NCI-H2196 treated with DMSO at 0.1 percent for 48 hours (cell line): ENCODE data around the gene CEP131.
"Not testable (repeated sequence)": the region's sequence is repeated elsewhere in the genome, so short reads cannot be mapped to it uniquely, and the experiment has no call there.

Source experiments
- DNase-seq: peaks from one replicate; lab custom pipeline; 2025; ENCODE audit not compliant: unreplicated experiment; lab: John Stamatoyannopoulos, UW

The CEP131 gene

DNA sequence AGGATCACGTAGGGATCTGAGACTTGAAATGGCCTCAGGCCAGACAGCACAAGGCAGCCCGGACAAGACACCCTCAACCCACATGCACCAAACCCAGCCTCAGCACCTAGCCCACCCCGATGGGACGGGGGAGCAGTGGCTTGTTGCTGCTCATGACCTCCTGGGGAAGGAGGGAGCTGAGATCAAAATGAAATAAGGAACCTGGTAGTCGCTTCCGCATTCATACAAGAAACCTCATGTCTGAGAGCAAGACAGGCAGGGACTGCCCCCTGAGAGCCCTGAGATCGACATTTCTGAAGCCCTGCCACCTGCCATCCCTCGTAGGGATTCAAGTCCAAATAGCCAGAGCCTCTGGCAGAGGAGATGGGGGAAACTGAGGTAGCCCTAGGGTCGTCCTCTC lies 5.7 kb upstream of the CEP131 start:
- no peak for DNase-seq

DNA sequence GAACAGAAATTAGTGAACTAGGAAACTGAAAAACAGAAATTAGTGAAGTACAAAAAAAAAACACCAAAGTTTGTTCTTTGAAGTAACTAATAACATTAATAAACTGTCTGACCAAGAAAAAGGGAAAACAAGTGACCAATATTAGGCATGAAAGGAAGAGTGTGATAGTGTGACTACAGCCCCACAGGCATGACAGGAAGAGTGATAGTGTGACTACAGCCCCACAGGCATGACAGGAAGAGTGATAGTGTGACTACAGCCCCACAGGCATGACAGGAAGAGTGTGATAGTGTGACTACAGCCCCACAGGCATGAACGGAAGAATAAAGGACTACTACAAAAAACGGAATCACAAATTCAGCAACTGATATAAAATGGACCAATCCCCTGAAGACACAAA lies 4.9 kb upstream of the CEP131 start:
- DNase-seq, result not testable (repeated sequence)

DNA sequence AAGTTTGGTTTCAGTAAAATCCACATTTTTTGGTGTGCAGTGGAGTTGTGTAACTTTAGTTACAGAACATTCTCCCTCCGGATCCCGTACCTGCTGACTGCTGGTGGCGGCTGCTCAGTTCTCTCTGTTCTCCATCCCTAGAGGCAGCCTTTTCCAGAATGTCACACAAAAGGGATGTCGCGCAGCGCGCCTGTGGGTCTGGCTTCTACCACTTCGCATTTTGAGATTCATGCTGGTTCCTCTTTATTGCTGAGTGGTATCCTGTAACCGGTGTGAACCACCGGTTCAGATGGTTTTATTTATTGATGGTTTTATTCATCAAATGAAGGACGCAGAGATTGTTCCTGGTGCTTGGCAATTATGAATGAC lies 981 bp upstream of the CEP131 start:
- no peak for DNase-seq

DNA sequence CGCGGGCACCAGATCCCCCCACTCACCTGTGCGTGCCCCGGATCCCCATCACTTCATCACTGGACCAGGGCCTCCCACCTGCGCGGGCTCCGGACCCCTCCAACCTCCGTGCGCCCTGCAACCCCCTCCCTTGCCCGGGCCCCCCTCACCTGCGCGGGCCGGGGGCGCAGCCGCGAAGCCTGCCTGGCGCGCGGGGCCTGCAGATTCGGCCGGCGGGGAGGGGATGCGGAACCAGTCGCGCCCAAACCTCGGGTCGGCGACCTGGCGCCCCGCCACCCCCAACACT lies 202 bp downstream of the CEP131 start:
- DNase-seq, result no peak

DNA sequence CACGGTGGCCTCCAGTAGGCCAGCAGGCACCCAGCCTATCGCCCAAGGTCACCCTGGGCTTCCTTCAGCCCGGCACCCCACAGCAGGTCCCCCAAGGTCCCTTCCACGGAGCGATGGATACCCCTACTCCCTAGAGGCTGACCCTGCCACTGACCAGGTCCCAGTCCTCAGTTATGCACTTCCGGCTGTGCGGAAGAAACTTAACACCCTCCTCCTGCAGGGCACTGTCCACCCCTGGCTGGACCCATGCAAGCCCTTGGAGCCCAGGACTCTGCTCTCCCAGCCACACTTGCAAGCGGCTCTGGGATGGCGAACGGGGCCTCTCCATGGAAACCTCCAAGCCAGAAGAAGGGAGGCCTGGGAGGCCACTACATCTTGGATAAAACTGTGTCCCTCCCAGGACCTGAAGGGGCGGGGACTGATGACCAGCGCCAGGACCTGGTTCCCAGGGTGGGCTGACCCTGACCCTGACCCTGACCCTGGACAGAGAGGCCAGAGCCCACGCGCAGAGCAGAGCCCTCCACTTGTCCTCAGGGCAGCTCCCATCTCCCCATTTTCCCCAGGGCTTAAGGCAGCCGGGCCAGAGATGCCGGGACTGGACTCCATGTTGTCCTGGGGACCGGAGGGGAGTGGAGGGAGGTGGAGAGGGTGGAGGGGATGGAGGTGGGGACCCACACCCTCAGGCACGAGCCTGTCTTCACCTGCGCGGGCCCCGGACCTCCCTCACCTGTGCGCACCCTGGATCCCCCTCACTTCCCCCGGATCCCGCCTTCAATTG lies 734 bp downstream of the CEP131 start:
- no peak for DNase-seq

DNA sequence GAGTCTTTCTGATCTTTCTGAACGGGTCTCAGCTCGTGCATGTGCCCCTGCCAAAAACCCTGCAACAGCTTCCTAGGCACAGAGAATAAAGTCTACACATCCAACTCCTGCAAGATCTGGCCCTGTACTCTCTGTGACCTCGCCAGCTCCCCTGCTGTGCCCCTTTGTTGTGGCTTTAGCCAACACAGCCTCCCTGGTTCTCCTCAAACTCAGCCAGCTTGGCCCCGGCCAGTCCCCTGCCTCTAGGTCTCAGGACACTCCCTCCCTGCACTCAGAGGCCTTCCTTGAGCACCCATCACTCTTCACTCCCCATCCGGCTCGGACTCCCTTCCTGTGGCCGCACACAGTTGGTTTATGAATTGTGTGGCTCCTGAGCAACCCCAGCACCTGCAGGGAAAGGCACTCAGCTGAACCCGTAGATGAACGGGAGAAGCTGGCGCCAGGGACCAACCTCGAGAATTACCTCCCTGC lies 1.4 kb downstream of the CEP131 start:
- DNase-seq, result no peak

DNA sequence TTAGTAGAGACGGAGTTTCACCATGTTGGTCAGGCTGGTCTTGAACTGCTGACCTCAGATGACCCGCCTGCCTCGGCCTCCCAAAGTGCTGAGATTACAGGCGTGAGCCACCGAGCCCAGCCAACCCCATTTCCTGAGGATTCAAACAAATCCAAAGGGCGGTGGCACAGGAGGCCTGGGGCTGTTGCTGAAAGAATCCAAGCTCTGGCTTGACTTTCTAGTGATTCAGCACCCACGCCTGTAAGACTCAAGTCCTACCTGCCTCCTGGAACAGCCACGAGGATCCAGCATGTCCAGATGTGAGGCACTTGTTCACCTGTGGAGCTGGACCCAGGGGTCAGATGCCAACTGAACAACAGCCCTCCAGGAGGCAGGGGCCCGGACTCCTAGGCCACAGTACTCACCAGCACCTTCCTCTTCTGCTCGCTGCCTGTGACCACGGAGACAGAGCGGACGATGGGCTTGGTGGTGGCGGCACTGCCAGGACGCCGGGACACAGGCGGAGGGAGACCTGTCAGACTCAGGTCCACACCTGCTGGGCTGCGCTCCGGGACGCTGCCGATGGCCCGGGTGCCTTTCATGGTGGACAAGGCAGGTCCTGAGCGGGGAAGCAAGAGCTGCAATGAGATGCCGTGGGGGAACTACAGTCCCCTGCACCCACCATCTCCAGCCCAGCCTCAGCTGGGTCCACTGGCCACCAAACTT lies 3.1 kb downstream of the CEP131 start:
- DNase-seq, result no peak

DNA sequence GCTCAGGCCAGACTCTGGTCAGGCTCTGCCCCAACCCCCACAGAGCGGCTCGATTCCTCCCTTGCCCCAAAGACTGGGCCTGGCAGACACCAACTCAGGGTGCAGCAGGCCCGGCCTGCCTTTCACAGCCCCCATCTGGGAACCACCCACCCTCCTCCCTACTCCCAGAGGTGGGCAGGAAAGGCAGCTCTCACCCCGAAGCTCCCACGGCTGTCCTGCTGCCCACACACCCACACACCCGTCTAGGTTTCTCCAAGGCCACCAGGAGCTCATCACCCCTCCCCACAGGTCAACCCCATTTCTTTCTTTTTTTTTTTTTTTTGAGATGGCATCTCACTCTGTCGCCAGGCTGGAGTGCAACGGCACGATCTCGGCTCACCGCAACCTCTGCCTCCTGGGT lies 3.8 kb downstream of the CEP131 start:
- DNase-seq, result no peak

DNA sequence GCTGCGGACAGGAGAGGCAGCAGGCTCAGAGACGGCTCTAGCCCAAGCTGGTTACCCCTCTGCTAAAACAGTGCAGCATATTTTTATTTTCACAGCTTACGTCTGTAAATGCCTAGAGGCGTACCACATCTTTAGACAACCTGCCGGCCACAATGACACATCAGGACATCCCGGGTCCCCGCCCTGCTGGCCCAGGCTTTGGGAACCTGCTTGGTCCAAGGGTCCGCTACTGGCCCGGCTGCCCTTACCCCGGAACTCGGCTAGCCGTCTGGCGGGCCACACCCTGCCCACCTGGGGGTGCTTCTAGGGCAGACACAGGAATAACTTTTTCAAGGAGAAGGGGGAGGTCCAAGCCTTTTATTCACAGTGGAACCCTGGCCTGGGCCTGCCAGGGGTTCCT lies 4.3 kb downstream of the CEP131 start:
- no peak for DNase-seq

DNA sequence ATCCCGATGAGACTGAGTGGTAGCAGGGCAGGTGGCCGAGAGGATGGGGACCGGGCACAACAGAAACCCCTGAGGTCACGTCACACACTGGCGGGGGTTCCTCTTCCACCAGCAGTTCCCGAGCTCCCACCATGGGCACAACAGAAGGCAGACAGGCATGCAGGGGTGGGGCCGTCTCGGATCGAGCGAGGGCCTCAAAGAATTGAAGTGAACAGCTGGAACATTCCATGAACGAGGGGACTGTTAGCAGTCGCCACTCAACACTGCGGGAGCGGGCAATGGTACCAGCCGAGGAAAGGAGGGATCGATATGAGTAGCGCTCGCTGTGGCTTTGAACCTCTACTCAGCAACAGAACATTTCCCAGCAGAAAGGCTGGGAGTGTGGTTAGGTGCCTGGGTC lies 5.3 kb downstream of the CEP131 start:
- DNase-seq, result no peak

DNA sequence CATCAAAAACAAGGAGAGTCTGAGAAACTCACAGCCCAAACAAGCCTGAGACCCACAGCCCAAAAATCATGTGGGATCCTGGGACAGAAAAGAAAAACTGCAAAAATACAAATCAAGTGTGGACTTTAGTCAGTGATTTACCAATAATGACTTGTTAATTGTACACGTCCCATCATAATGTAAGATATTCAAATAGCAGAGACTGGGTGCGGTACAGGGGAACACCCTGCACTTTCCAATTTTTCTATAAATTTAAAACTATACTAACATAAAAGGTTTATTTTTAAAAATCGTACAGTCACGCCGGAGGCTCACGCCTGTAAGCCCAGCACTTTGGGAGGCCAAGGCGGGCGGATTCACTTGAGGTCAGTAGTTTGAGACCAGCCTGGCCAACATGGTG lies 8.8 kb downstream of the CEP131 start:
- DNase-seq, result no peak

DNA sequence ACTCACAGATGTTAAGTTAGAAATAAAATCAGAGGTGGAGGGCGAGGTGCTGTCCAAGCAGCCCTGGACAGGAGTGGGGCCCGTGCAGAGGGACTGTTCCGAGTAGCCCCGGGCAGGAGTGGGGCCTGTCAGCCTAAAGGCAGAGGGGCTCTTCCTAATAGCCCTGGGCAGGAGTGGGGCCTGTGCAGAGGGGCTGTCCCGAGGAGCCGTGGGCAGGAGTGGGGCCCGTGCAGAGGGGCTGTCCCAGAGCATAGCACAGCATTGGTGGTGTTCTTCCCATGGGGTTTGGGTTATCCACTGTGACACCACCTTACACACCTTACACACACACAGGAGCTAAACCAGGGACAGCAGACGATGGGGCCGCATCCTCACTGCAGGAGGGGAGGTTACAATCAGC lies 10.4 kb downstream of the CEP131 start:
- DNase-seq, result no peak

DNA sequence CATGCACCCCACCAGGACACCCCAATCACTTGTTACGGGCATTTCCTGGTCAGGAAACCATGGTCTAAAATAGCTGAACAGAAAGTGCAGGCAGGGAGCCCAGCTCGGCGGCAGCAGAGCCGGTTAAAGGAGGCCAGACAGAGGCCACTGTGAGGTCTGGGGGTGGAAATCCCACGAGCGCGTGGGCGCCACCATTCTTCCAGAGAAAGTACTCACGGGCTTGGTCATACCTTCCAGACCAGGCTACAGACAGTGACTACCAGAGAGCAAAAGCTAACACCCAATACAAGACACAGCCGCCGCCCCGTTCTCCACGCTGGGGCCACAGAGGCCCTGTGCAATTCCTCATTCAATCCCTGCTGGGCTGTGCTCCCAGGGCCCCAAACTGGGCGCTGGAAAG lies 11.9 kb downstream of the CEP131 start:
- no peak for DNase-seq

DNA sequence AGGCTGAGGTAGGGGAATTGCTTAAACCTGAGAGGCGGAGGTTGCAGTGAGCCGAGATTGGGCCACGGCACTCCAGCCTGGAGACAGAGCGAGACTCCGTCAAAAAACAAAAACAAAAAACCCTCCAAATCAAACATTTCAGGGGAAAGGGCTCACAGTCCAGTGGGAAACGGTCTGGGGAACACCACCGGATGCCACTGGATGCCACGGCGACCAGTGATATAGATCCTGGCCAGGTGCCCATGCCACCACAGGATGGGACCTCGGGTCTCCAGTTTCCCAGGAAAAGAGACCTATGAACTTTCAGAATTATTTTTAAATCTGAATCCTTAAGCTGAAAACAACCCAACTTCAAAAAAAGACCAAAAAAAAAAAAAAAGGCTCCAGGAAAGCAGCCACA lies 12.3 kb downstream of the CEP131 start:
- no peak for DNase-seq

DNA sequence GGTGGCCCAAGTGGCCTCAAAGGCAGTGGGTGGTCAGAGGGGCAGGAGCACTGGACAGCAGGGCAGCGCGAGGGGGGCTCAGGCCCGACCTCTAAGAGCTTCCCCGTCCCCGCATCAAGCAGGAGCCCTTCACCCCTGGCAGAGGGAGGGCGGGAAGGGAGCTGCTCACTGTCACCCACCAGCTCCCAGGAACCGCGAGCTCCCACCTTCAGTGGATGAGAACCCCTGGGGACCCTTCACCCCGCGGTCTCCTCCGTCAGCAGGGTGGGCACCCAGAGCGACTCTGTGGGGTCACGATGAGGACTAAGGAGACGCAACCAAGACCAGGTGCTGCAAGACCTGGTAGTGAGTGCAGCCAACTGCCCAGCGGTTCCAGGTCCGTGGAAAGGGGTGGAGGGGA lies 13.6 kb downstream of the CEP131 start:
- DNase-seq, result no peak

DNA sequence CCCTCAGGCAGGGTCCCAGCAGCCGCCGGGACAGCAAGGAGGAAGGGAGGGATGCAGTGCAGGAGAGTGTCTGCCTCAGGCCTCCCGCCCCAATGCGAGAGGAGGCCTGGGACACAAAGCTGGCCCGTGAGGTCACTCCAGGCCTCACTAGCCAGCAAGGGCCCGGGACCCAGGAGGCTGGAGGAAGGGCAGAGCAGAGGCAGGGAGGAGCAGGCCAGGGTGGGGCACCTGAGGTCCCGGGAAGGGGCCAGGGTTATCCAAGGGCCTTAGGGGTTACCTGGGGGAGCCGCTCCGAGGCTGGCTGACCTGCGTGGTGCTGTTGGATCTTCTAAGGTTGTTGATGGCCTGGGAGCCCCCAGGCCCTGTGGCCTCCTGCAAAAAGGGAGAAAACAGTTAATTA lies 14.1 kb downstream of the CEP131 start:
- no peak for DNase-seq

DNA sequence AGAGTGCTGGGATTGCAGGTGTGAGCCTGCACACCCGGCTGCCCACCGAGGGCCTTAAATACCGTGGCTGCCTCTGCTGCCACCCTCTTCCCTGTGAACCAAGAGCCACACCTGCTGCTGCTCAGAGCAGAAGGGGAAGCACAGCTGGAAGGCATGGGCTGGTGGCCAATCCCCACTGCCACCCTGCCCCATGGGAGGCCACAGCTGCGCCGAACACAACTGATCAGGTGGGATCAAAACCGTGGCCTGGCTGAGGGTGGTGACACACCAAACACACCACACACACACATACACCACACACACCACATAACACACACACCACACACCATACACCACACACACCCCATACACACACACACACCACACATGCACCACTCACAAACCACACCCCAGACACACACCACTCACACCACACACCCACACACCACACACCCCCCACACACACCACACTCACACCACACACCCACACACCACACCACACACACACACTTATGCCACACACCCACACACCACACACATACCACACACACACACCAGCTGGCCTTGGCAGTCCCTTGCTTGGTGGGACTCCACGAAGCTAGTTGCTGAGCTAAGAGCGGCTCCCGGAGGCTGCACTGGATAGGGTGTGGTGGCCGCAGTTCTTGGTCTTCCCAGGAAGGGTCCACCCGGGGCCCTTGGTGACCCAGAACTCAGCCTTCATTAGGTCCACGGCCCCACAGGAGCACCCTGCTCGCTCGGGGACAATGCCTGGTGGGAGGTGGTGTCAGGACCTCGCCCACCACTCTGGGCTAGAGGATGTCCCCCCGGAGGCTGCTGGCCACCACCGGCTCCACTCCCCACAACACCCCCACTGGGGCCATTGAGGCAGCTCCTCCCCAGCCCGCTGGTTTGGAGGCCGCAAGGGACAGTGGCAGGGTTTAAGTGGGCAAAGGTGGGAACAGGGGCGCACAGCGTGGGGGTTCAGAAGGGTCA lies 14.9 kb downstream of the CEP131 start:
- peak; percentile 39 for DNase-seq

DNA sequence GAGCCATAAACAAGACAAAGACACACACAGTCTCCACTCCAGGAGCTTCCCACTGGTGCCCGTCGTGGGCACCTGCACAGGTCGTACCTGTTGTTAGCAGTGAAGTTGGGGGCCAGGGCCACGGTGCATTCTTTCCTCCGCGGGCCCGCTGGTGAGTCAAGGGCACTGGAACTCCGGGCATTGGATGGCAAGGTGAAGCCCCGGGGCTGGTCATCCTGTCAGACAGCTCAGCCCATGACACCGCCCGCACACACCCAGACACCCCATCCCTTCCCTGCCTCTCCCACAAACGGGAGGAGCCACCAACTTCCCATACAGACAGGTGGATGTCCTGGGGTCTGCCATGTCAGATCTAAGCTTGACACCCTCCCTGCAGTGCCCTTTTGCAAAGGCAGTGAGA lies 16.1 kb downstream of the CEP131 start:
- DNase-seq, result no peak

DNA sequence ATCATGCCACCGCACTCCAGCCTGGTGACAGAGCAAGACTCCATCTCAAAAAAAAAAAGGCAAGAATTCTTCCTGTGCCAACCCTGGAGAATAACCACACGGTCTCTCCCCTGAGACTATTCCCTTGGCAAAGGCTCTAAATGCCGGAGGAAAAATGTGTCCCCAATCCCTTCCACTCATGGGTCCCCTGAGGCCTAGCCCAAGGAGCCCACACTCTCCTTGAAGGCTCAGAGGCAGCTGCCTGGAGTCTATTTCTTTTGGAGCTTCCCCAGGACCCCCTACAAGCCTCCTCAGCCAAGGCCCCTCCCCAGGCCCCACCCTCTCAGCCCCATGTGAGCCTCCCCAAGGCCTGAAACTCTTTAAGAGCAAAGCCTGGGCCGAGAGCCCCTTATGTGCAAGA lies 16.6 kb downstream of the CEP131 start:
- no peak for DNase-seq

DNA sequence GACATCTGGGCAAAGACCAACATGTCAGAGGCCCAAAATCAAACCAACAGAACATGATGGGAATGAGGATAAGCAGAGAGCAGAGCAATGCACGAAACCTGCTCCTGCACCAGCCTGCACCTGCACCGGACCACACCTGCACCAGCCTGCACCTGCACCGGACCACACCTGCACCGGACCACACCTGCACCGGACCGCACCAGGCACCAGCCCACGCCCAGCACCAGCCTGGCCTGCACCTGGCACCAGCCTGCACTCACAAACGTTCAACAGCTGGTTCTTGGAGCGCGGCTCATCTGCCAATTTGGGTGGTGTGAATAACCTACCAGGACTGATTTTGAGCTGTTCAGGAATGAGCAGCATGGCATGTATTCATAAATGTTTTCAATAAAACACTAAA lies 18.2 kb downstream of the CEP131 start:
- no peak for DNase-seq

DNA sequence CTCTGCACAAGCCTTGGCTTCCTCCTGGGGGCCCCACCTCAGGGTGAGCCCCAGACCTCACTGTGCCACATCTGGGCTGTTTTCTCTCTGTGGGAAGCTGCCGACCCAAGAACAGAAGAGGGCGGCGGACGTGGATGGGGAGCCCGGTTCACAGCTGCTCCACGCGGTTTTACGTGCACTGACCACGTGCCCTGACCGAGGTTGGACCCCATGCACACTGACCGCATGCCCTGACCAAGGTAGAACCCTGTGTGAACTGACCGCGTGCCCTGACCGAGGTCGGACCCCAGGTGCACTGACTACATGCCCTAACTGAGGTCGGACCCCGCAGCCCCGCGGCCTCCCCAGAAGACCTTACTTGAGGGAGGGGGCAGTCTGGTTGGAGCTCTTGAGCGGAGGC lies 19.6 kb downstream of the CEP131 start:
- DNase-seq, result no peak

DNA sequence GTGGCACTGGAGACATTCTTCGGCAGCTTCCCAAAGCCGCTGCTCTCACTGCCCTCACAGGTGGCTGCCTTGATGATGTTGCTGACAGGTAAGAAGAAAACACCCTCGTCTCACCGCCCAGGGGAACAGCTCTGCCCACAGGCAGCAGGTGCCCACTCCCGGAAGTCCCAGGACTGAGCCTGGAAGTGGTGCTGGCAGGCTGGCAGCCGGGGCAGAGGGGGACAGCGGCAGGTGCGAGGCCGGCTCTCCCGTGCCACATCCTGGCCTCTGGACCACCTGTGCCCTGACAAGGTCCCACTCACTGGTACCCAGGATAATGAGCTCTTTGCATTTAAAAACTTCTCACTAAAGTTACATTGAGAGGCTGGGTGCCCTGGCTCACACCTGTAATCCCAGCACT lies 20.4 kb downstream of the CEP131 start:
- no peak for DNase-seq
